ENCODE results near the gene PCSK4.

DNA sequence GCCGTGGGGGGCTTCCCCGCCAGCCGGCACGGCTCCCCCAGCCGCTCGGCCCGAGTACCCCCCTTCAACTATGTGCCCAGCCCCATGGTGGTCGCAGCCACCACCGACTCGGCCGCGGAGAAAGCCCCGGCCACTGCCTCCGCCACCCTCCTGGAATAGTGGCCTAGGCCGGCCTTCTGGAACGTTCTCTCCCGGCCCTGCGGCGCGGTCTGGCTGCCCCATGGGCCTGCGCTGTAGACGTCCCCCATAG lies 20.2 kb downstream of the PCSK4 start:
- TF ChIP-seq, protein P1, sequence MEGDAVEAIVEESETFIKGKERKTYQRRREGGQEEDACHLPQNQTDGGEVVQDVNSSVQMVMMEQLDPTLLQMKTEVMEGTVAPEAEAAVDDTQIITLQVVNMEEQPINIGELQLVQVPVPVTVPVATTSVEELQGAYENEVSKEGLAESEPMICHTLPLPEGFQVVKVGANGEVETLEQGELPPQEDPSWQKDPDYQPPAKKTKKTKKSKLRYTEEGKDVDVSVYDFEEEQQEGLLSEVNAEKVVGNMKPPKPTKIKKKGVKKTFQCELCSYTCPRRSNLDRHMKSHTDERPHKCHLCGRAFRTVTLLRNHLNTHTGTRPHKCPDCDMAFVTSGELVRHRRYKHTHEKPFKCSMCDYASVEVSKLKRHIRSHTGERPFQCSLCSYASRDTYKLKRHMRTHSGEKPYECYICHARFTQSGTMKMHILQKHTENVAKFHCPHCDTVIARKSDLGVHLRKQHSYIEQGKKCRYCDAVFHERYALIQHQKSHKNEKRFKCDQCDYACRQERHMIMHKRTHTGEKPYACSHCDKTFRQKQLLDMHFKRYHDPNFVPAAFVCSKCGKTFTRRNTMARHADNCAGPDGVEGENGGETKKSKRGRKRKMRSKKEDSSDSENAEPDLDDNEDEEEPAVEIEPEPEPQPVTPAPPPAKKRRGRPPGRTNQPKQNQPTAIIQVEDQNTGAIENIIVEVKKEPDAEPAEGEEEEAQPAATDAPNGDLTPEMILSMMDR (IDR thresholded peaks at IDR 0.05; ENCODE audit: insufficient read depth, low read length, poor library complexity, severe bottlenecking): no peak
- no peak for TF ChIP-seq EZH2phosphoT487 (conservative IDR thresholded peaks at IDR 0.05; ENCODE audit: low read length)

Measured in SU-DHL-6 (cell line).